Measurements from ENCODE around the gene ELOVL2.

GRCh38 chr6:10947966-10948365 is 96.1 kb downstream of the ELOVL2 start:
- TF ChIP-seq CTCF (conservative IDR thresholded peaks at IDR 0.05) (no peak), EZH2 (IDR thresholded peaks at IDR 0.05; ENCODE audit: low read depth) (no peak)
